Measurements from ENCODE around the gene RPUSD3.
A peak's percentile ranks its signal among the peaks of the same experiment; 100 is the strongest.
"Not testable (repeated sequence)": the region's sequence is repeated elsewhere in the genome, so short reads cannot be mapped to it uniquely, and the experiment has no call there.

The RPUSD3 gene

GRCh38 chr3:9865125-9865637 lies 21.4 kb upstream of the RPUSD3 start:
- DNase-seq (ENCODE audit: low spot score), result not testable (repeated sequence)

DNA sequence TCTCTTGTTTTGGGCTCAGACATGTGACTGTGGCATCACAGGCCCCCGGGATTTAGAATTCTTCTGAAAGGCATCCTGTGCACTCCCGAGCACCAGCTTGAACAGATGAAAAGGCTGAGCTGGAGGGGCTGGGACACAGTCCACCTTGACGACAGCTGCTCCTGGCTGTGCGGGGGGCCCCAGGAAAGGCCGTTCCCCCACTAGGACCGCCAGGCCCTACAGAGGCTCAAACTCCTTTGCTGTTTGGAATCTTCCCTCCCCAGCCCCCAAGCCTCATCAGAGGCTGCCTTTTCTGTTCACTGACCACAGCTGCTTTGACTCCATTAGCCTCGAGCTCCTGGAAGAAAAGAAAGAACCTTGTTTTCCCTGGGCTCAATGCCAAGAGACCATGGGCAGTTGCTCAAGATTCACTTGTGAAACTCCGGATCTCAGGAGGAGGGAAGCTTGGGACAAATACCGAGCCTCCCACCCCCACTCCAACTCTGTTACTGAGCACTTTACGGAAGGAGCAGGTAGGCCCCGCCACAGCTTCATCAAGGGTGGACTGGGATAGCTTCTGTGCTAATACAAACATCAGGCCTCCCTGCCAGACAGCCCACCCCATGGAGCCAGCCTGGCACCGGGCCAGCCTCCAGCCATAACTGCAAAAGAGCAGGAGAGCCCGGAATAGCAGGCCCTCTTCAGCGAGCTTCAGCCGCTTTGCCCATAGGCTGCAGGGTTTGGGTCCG lies 20.6 kb upstream of the RPUSD3 start:
- peak; percentile 84 for DNase-seq (ENCODE audit: low spot score)

DNA sequence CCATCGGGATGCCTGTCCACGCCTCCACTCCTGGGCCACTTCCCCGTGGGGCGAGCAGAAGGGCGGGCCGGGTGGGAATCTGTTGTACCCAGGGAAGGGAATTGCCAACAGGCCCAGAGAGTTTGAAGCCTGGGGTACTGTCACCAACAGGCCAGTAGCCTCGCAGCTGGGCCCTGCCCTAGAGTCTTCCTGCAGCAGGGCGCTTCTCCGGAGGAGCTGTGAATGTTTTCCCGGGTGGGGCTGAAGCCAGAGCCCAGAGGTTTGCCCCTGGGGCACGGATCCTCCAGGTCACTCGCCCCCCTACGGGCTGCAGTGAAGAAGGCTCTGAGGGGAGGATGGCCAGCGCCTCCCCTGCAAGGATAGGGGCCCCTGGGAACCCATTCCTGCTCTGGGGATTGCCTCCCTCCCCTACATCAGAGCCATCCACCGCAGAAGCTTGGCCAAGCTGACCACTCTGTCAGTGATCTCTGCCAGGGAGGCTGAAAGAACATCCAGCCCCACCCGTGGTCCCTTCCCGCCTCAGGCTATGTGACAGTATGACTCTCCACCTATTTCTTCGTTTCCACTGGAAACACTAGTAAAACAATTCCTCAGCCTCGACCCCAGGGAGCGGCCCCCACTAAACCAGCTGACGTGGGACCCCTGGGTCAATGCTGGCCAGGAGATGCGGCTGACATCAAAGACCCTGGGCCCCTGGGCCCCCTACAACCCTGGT lies 19.4 kb upstream of the RPUSD3 start:
- no peak for DNase-seq (ENCODE audit: low spot score)

- DNase-seq (ENCODE audit: low spot score), result no peak
Measured at GRCh38 chr3:9862391-9863057, 18.7 kb upstream of the RPUSD3 start.

DNA sequence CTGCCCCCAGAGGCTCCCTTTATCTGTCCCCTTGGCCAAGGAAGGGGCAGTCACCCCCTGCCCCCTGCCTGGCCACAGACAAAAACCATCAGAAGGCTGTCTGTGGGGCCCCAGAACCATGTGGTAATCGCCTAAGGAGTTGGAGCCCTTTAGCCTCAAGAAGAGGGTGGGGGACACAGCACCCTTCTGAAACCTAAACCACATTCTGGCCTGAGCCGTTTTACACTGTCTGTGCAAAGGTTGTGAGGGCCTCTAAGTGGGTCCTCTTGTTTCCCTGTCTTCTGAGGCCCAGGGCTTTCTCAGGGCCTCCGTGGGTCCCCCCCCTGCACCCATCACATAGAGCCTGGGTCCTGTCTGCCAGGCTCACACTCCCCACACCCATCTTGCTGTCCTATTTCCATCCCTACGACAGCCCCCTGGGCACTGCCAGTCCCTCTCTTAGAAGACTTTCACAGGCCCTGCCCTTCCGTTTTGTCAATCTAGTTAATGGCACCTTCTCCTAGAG lies 17.9 kb upstream of the RPUSD3 start:
- no peak for DNase-seq (ENCODE audit: low spot score)

- DNase-seq (ENCODE audit: low spot score), result no peak
Measured at GRCh38 chr3:9861201-9861600, 17.4 kb upstream of the RPUSD3 start.

GRCh38 chr3:9859530-9860025 lies 15.8 kb upstream of the RPUSD3 start:
- no peak for DNase-seq (ENCODE audit: low spot score)

DNA sequence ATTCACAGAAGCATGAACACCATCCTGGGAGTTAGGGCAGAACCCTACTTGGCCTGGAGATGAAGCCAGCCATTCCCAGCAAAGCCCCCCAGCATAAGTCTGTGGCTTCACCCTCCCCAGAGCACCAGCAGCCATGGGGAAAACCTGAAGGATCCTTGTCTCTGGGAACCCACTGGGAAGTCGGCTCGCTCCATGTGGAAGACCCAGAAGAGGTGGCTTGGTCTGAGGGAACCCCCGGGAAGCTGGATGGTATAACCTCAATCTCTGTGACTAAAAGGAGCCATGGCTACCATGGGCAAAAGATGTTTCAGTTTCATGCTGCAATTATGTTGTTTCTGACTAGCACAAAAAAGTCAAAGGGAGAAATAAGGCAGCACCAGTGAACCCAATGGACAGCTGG lies 11.8 kb upstream of the RPUSD3 start:
- no peak for DNase-seq (ENCODE audit: low spot score)

DNA sequence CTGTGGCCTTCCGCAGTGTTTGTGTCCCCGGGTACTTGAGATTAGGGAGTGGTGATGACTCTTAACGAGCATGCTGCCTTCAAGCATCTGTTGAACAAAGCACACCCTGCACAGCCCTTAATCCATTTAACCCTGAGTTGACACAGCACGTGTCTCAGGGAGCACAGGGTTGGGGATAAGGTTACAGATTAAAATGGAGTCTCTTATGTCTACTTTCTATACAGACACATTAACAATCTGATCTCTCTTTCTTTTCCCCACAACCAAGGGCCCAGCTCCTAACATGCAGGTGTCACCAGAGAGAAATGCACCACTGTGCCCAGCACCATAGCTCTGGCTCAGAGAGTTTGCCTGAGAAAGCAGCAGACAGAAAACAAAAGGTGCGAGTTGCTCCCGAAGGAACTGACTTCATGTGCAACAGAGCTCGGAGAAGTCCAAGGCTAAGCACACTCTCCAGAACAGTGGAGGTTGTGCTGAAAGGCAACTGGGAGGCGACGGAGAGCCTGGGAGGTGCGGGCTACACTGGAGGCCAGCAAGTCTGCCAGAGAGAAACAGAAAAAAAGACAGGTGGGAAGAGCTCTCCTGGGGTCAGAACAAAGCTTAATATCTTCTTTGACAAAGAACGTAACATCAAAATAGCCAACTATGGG lies 10.6 kb upstream of the RPUSD3 start:
- DNase-seq (ENCODE audit: low spot score), result not testable (repeated sequence)

DNA sequence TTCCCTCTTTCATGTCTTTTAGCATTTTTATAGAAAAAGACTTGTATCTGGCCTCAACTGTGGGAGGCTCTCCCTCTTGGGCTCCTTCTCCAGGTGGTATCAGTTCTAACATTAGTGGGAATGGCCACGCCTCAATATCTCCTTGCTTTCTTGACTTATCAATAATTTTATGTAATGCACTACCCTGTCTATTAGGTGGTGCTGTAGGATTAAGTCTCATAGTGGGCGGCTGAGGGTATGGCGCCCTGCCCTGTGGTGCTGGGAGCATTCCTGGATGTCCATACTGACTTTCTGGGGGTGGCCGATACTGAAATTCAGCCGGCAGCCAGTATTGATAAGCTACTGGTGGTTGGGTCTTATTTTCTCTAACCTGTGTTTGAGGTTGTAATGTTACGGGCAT lies 8.7 kb upstream of the RPUSD3 start:
- no peak for DNase-seq (ENCODE audit: low spot score)

- DNase-seq (ENCODE audit: low spot score), result not testable (repeated sequence)
Measured at GRCh38 chr3:9851926-9852325, 8.1 kb upstream of the RPUSD3 start.

- DNase-seq (ENCODE audit: low spot score), result not testable (repeated sequence)
Measured at GRCh38 chr3:9851383-9851782, 7.6 kb upstream of the RPUSD3 start.

GRCh38 chr3:9848860-9849259 lies 5.1 kb upstream of the RPUSD3 start:
- not testable (repeated sequence) for DNase-seq (ENCODE audit: low spot score)

DNA sequence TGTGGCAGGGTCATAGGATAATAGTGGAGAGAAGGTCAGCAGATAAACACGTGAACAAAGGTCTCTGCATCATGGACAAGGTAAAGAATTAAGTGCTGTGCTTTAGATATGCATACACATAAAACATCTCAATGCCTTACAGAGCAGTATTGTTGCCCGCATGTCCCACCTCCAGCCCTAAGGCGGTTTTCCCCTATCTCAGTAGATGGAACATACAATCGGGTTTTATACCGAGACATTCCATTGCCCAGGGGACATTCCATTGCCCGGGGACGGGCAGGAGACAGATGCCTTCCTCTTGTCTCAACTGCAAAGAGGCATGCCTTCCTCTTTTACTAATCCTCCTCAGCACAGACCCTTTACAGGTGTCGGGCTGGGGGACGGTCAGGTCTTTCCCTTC lies 4.1 kb upstream of the RPUSD3 start:
- not testable (repeated sequence) for DNase-seq (ENCODE audit: low spot score)

GRCh38 chr3:9846931-9847488 lies 3.2 kb upstream of the RPUSD3 start:
- no peak for DNase-seq (ENCODE audit: low spot score)

DNA sequence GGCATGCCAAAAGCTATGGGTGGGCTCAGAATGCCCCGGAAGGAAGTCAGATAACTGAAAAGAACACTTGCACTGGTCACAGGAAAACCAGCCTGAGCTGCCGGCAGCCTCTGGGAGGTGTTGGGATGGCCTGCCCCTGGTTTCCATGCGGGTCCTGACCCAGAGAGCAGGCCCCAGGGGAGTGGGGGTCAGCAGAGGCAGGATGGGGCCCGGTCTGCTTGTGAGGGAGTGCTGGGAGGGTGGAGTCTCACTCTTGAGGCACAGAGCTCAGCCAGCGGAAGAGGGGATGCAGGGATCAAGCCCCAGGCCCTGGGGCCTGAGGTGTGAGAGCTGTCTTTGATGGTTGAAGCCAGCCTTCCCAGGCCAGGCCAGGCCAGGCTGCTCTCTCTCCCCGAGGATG lies 2.4 kb upstream of the RPUSD3 start:
- DNase-seq (ENCODE audit: low spot score), result no peak

DNA sequence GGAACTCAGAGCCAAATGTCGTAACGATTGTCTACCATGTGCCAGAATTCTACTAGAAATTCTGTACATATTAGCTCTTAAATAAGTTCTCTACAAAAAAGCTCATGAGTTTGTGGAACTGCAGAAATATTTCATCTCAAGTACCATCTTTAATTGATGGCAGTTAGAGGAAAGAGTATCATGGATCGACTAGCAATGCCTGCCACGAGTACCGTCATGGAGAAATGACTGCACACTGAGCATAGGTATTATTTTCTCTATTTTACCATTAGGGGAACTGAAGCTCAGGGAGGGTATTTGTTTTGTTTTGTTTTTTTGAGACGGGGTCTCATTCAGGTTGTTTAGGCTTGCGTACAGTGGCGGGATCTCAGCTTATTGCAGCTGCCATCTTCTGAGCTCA lies 2.8 kb downstream of the RPUSD3 start:
- DNase-seq (ENCODE audit: low spot score), result no peak

DNA sequence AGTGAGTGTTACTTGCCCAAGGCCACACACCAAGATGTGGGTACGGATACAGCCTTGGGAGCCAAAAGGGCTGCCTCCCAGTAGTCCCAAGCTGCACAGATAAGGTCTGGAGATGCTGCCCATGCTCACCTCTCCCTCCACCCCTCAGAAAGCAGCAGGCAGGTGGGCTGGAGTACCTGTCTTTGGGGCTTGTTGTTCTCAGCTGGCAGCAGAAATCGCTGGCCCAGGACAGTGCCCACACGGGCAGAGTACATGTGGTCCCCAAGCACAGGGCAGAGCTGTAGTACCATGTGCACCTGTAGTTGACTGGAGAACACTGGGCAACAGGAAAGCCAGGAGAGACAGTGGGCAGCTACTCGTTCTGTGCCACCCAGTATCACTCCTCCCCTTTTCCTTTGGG lies 5.0 kb downstream of the RPUSD3 start:
- no peak for DNase-seq (ENCODE audit: low spot score)

GRCh38 chr3:9837701-9838582 lies 5.9 kb downstream of the RPUSD3 start:
- no peak for DNase-seq (ENCODE audit: low spot score)

GRCh38 chr3:9834520-9835380 lies 9.1 kb downstream of the RPUSD3 start:
- DNase-seq (ENCODE audit: low spot score), result no peak

All from COLO829 (cell line).